ENCODE results near the gene BTRC. TPM values are rescaled to one million over a fixed set of nuclear protein-coding genes. Genes with fewer than 3 reads are reported as not detected.

The BTRC gene
- total RNA-seq, 1 donor from 2014 or later = 0.96 TPM

DNA sequence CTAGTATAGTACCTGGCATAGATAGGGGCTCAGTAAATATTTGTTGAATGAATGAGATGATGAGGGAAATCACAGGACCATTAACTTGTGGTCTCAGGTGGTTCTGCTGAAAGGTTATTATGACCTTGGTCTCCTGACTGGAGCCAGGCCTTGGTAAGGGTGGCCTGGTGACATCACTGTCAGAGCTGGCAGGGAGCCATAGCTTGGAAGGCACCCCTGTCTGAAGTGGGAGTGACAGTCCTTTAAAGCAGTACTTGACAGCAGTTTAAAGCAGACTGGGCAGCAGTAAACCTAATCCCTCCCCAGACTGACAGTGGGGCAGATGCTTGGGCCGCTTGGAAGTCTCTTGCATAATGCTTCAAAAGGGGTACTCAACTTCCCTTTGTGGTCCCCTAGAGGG, 247.6 kb downstream of the BTRC start:
- H3K9me3 ChIP-seq = no peaks in the 10 kb centered on the region
- intact Hi-C loops (cut with DNase I) = no loop called here
- TF ChIP-seq, protein P1, sequence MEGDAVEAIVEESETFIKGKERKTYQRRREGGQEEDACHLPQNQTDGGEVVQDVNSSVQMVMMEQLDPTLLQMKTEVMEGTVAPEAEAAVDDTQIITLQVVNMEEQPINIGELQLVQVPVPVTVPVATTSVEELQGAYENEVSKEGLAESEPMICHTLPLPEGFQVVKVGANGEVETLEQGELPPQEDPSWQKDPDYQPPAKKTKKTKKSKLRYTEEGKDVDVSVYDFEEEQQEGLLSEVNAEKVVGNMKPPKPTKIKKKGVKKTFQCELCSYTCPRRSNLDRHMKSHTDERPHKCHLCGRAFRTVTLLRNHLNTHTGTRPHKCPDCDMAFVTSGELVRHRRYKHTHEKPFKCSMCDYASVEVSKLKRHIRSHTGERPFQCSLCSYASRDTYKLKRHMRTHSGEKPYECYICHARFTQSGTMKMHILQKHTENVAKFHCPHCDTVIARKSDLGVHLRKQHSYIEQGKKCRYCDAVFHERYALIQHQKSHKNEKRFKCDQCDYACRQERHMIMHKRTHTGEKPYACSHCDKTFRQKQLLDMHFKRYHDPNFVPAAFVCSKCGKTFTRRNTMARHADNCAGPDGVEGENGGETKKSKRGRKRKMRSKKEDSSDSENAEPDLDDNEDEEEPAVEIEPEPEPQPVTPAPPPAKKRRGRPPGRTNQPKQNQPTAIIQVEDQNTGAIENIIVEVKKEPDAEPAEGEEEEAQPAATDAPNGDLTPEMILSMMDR (IDR thresholded peaks at IDR 0.05) = no peak
- no peak for DNase-seq (ENCODE audit: low spot score in 2 of 2)
- H3K4me1 ChIP-seq = no peaks in the 10 kb centered on the region
- H3K36me3 ChIP-seq = peaks cover 0 to 5% of the 10 kb centered on the region in 2 donors
- no peak overlapping the region for H3K4me3 ChIP-seq
- H3K27me3 ChIP-seq = no peaks in the 10 kb centered on the region
- H3K27ac ChIP-seq = no peak overlapping the region

DNA sequence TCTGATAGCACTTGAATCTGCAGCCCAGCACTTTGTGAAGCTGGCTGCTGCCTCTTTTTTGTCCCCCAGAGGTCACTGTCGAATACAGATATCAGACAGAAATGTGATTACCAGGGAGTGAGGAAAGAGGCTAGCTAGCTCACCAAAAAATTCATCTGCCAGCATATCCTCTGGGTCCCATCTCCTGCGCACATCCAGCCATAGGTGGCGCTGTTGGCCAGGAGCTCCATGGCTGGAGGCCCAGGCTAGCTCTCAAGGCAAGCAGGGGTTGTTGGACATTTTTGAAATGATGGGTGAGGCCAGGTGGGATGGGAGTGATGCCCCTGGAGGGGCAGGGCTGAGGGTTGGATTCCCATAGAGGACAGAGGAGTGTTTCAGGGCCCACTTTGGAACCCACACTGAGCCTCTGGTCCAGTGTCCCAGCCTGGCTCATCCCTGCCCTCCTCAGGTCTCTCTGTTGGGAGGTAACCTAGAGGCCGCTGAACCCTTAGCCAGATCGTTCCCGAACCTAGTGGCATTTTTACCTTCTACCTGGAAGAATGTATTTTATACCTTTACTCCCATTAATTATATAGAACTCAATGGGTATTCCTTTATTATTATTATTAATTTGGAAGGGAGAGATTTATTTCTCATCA, 248.9 kb downstream of the BTRC start:
- H3K4me3 ChIP-seq = no peak overlapping the region
- intact Hi-C loops (cut with DNase I) = loop anchor here (2.0 kb wide), 1 partner anchor 178 kb away; no protein-coding TSS in a partner anchor
- DNase-seq (ENCODE audit: low spot score in 2 of 2) = peak in 1 of 2 donors; percentile 72
- TF ChIP-seq, protein P1 (IDR thresholded peaks at IDR 0.05) = peak; percentile 70 to 85 (median 78)
- peaks cover 0 to 13% of the 10 kb centered on the region in 2 donors for H3K36me3 ChIP-seq
- no peak overlapping the region for H3K27ac ChIP-seq
- no peaks in the 10 kb centered on the region for H3K4me1 ChIP-seq
- no peaks in the 10 kb centered on the region for H3K9me3 ChIP-seq
- no peaks in the 10 kb centered on the region for H3K27me3 ChIP-seq

Other genes with a start within 250 kb of the BTRC start
- not detected for gene TLX1, start 222.9 kb upstream of the BTRC start, total RNA-seq
- gene LBX1, start 124.7 kb upstream of the BTRC start, total RNA-seq = not detected
- 17.1 TPM for gene POLL, start 234.1 kb downstream of the BTRC start, total RNA-seq
- 1.3 TPM for gene DPCD, start 234.2 kb downstream of the BTRC start, total RNA-seq

Measured in ascending aorta (tissue), 2 donors.